GM06990 (cell line): ENCODE data around the gene GAREM1.
"Not testable (repeated sequence)": the region's sequence is repeated elsewhere in the genome, so short reads cannot be mapped to it uniquely, and the experiment has no call there.

Experiments used
- DNase-seq: peaks from one replicate; pipeline ENCODE4 v3.0.0-alpha.2; 2011; ENCODE audit not compliant: insufficient read length; ENCODE audit errors: extremely low read depth
- H3K27me3 ChIP-seq: replicated peaks from 2 replicates; pipeline ENCODE4 v1.6.0; 2011; ENCODE audit warnings: low read length; ENCODE audit not compliant: control insufficient read depth, insufficient read depth
- H3K36me3 ChIP-seq: 2 replicates; pipeline ENCODE4 v1.5.1; 2011; ENCODE audit warnings: low read length; ENCODE audit not compliant: control insufficient read depth, insufficient read depth
- H3K4me3 ChIP-seq: replicated peaks from 2 replicates; pipeline ENCODE4 v1.5.1; 2011; ENCODE audit warnings: low read depth, mild to moderate bottlenecking, control low read depth, low read length
- CTCF ChIP-seq: IDR thresholded peaks from 2 replicates; pipeline ENCODE4 v1.5.1; 2011; ENCODE audit warnings: low read length, control low read depth, mild to moderate bottlenecking, inconsistent platforms; ENCODE audit not compliant: insufficient read depth, poor library complexity, severe bottlenecking

The GAREM1 gene

GRCh38 chr18:32297579-32298170 is 173.0 kb downstream of the GAREM1 start:
- no peak for DNase-seq
- no peak overlapping the region for H3K4me3 ChIP-seq
- H3K27me3 ChIP-seq, result no peaks in the 10 kb centered on the region
- TF ChIP-seq CTCF, result no peak
- H3K36me3 ChIP-seq, result no peaks in the 10 kb centered on the region

DNA sequence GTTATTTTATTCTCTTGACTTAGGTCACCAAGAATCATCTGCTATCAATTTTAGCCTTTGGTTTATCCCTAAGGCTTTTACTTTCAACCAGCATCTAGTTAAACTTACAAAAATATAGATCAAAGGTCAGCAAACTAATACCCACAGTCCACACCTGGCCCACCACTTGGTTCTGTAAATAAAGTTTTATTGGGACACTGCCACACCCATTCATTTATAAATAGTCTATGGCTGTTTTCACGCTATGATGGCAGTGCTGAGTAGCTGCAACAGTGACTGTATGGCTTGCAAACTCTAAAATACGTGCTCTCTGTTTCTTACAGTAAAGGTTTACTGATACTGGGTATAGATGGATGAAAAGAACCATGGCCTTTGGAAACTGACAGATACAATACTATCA is 173.8 kb downstream of the GAREM1 start:
- Histone ChIP-seq H3K27me3 (no peaks in the 10 kb centered on the region), H3K36me3 (no peaks in the 10 kb centered on the region), H3K4me3 (no peak overlapping the region)
- DNase-seq, result no peak
- no peak for TF ChIP-seq CTCF

GRCh38 chr18:32295604-32296003 is 175.1 kb downstream of the GAREM1 start:
- Histone ChIP-seq H3K4me3 (no peak overlapping the region), H3K27me3 (no peaks in the 10 kb centered on the region), H3K36me3 (no peaks in the 10 kb centered on the region)
- no peak for TF ChIP-seq CTCF
- no peak for DNase-seq

GRCh38 chr18:32293107-32293506 is 177.6 kb downstream of the GAREM1 start:
- H3K36me3 ChIP-seq, result no peaks in the 10 kb centered on the region
- H3K4me3 ChIP-seq, result no peak overlapping the region
- H3K27me3 ChIP-seq, result no peaks in the 10 kb centered on the region
- DNase-seq, result no peak
- no peak for TF ChIP-seq CTCF

DNA sequence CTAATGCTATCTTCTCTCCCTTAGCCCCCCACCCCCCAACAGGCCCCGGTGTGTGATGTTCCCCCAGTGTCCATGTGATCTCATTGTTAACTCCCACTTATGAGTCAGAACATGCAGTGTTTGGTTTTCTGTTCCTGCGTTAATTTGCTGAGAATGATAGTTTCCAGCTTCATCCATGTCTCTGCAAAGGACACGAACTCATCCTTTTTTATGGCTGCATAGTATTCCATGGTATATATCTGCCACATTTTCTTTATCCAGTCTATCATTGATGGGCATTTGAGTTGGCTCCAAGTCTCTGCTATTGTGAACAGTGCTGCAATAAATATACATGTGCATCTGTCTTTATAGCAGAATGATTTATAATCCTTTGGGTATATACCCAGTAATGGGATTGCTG is 179.1 kb downstream of the GAREM1 start:
- not testable (repeated sequence) for DNase-seq, H3K4me3 ChIP-seq, H3K27me3 ChIP-seq, H3K36me3 ChIP-seq

GRCh38 chr18:32290810-32291209 is 179.9 kb downstream of the GAREM1 start:
- no peak overlapping the region for H3K4me3 ChIP-seq
- no peak for TF ChIP-seq CTCF
- no peak for DNase-seq

More at GRCh38 chr18:32290810-32291209, 179.9 kb downstream of the GAREM1 start:
- no peaks in the 10 kb centered on the region for H3K27me3 ChIP-seq
- no peaks in the 10 kb centered on the region for H3K36me3 ChIP-seq
